ENCODE results near the gene LRRC8E.

Gene LRRC8E

DNA sequence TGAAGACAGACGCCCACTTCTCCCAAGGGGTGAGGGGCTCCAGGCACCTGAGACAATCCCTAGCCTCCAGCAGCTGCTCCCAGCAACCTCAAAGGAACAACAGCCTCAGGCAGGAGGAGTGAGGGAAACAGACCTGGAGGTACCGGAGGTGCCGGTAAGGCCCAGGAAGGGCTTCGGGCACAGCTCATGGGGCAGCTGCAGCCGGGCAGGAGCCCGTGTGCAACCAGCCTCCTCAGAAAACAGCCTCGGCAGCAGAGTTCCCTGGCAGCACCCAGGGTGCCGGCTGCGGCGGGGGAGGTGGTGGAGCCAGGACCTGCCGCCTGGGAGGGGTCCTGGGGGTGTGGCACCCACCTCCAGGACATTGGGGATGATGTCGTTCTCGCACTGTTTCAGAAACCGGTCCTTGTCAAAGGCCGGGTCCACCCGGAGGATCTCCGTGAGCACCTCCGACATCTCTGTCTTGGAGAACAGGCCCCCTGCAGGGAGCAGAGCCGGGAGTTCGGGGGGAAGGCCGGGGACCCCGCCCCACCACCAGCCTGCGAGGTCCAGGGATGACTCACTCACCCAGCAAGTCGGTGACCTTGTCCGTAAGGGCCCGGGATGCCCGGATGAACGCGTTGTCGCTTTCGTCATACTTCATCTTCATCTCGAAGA, 44.1 kb downstream of the LRRC8E start:
- DNase-seq (ENCODE audit: low read depth), result no peak

DNA sequence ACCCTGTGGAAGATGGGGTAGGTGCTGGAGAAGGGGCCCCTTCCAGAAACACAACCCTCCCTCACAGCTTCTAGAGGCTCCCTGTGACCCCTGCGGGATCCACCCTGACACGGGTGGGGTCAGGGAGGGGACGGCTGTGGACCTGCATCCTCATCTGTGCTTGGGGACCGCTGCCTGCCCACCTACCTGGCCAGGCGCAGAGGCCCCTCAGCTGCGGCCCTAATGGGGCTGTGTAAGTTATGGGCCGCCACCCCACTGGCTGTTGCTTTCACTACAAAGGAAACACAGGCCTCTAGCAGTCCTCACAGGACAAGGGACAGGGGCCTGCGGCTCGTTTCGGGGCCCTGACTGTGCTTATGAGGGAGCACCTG, 44.6 kb downstream of the LRRC8E start:
- DNase-seq (ENCODE audit: low read depth), result no peak

DNA sequence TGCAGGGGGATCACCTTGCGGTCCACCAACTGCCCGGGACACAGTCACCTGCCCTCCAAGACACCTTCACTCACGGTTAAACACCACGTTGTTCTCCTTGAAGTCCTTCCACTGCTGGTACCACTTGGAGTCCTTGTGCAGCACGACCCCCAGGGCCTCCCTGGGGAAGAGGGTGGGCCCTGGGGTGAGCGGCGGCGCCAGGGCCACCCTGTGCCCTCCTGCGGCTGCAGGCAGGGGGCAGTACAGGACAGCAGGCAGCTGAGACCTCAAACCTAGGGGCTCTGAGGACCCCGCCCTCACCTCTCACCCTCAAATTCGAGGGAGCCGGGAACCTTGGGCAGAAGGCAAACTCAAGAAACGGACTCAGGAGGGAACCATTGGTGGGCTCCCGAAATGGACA, 45.1 kb downstream of the LRRC8E start:
- no peak for DNase-seq (ENCODE audit: low read depth)

DNA sequence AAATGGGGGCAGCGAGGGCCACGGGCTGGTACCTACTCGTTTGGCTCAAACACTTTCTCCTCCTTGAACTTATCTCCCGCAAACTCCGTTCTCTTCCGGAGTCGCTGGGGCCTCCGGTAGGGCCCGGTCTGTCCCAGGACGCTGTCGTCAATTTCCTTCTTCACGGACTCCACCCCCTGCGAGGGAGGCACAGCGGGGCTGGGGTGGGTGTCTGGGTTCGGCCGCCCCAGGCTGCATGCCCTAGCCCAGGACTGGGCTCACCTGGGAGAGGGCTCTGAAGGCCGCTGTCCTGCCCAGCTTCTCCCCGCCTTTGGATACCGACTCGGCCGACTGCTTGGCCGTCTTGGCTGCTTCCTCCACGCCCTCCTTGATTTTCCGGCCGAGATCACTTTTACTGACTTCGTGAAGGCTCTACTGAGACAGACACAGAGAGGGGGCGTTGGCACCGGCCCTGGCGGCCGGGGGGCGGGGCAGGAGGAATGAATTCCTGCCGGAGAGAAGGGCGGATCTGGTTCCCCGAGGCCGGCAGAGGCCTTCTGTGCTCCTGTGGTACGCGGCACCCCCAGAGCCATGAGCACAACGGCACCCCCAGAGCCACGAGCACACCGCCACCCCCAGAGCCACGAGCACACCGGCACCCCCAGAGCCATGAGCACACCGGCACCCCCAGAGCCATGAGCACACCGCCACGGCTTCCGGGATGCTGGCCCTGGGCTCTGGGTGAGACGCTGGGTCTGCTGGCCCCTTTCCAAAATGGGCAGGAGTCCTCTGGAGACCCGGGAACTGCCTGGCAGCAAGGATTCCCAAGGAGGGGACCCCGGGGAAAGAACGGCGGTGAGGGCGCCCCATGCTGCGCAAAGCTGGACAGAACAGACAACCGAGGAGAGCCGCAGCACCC, 45.8 kb downstream of the LRRC8E start:
- no peak for DNase-seq (ENCODE audit: low read depth)

DNA sequence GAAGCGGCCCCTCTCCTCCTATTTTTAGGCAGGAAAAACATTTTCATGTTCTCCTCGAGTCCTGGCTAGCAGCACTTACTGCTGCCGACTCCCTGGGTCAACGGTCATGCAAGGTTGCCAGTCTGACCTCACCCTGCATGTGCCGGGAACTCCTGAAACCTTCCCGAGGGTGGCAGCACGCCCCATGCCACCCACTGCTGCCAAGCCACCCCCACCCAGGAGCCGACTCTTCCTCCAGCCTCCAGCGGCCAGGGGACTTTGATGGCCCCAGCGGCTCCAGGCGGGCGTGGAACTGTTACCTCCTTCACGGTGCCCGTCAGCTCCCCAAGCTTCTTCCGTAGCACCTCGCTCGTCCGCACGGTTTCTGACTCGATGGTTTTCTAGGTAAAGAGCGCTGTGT, 46.5 kb downstream of the LRRC8E start:
- no peak for DNase-seq (ENCODE audit: low read depth)

DNA sequence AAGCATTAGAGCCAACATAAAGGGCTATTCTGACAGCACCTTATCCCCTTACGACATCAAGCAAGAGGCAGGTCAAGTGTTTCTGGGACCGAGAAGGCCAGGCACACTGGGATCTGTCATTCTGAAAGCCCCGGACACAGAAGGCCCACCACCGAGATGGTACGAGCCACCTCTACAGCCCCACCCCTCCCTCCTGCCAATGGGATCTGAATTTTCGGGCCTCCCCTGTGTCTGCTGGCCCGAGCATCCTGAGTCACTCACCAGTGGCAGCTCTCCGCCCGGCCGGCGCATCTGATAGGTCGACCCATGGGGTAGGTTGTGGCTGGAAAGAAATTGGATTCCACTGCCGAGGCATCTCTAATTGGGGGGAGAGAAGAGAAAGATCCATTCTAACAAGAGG, 52.5 kb downstream of the LRRC8E start:
- no peak for DNase-seq (ENCODE audit: low read depth)

DNA sequence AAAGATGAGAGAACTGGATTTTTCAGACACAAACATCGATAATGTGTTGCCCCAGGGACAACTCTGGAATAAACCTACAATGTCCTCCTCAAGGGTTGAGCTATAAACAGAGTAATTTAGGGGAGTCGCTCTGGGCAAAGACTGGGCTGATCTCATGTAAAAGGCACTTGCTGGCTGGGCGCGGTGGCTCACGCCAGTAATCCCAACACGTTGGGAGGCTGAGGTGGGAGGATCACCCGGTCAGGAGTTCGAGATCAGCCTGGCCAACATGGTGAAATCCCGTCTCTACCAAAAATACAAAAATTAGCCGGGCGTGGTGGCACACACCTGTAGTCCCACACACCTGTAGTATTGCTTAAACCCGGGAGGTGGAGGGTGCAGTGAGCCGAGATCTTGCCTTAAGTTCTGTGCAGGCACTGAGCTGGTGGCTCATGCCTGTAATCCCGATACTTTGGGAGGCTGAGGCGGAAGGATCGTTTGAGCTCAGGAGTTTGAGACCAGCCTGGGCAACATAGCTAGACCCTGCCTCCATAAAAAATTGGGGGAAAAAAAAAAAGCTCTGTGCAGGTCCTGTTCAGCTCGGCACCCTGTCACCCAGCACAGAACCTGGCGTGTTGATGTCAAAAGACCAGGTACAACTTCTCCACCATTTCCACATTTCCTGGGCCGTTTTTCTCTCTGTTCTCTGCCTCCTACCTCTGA, 53.7 kb downstream of the LRRC8E start:
- no peak for DNase-seq (ENCODE audit: low read depth)

DNA sequence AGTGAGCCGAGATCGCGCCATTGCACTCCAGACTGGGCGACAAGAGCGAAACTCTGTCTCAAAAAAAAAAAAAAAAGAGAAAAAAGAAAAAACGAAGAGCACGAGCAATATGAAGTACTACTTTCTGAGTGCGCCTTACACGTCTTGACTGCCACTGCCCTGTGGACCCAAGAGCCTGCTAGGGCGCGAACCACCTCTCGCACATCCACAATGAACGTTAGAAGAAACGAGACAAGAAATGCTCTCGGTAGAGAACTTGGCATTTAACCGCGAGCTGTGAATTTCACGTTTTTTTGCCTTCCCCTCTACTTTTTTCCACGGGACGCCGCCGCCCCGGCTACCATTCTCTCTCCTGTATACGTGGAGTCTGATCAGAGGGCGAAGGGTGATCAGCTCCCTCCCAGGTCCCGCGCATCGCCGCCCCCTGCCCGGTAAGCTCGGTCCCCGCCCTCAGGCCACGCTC, 54.7 kb downstream of the LRRC8E start:
- DNase-seq (ENCODE audit: low read depth), result no peak

DNA sequence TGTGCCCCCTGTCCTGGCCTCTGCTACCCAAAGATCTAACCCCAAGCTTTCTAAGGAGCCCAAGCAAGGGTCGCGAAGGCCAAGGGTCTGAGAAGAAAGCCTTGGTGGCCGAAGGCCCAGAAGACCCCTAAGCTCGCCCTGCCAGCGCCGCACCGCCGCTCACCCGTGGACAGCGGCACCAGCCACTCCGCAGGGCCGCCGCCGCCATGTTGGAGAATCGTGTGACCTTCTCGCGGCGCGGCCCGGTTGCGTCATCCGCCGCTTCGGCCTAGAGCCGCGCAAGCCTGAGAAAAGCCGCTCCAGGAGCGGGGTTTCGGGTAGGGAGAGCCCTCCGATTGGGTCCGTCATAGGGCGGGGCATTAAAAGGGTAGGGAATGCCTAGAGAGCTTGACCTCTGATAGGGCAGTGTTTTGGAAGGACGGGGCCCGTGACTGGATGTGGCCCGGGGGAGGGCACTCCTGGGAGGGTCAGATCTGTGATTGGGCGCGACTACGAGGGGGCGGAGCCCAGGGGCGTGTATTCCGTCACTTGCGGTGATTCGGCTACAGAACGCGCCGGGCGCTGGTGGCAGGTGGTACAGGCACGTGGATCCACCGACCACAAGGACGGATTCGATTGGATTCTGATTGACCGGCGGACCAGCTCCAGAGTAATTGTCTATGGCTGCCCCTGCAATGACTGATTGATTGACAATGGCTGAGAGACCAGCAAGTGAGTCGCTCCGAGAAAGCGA, 55.3 kb downstream of the LRRC8E start, which contains the start of gene TIMM44:
TIMM44 (minus strand) TSS at position 223 of the 733 bp plus-strand sequence; CDS start at position 208, 15 bp downstream.
- peak; percentile 99 for DNase-seq (ENCODE audit: low read depth)

DNA sequence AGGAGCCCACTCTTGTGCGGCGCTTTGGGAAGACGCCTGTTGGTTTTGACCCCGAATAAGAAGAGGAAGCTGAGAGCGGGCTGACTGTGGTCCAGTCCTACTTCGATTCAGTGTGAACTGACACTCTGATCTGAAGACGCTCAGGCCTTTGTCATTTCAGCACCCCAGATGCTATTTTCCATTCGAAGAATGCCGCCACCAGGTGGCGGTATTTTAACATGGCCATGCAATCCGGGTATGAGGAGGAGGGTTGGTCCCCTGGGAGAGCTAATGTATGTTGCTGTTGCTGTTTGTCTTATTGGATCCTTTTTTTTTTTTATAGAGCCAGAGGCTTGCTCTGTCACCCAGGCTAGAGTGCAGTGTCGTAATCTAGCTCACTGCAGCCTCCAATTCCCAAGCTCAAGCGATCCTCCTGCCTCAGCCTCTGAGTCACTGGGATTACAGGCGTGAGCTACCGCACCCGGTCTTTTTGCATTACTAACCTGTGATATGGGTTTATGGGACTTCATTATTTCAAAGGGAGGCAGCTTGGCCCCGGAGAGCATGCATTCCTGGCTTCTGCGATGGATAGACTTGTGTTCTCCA, 56.0 kb downstream of the LRRC8E start:
- peak; percentile 81 for DNase-seq (ENCODE audit: low read depth)

DNA sequence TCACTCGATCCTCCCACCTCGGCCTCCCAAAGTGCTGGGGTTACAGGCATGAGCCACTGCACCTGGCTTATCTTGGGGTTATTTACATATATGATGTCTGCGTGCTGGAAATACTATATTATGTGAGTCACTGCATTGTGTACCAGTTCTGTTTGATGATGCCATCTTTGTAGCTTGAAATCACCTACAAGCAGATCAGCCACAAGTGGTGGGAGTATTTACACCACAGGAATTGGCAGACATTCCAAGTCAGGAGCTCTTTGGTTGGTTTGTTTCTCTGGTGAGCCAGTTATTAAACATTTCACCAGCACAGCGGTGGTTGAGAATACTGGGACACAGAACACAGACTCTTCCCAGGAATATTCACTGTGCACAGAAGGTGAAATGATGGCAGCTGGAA, 59.6 kb downstream of the LRRC8E start:
- DNase-seq (ENCODE audit: low read depth), result no peak

Data from activated T-cell treated with anti-CD3 and anti-CD28 coated beads for 48 hours (primary cell).